Spleen (tissue), 7 donors: Measurements from ENCODE around the gene KCNH8.

ENCODE experiments used
- POLR2A ChIP-seq, 3 donors: fragments of 450-650 bp; IDR thresholded peaks; one replicate each; pipeline ENCODE4 v1.5.1; 2017; ENCODE audit warnings: antibody characterized with exemption in 3 of 3, mild to moderate bottlenecking in 1 of 3
- POLR2AphosphoS5 ChIP-seq, 3 donors: sonication (generic); formaldehyde crosslinking; IDR thresholded peaks; one replicate each; pipeline ENCODE4 v1.5.1; 2017; ENCODE audit warnings: antibody characterized with exemption in 3 of 3
- TF ChIP-seq, protein P1 (sequence below), 11 experiments: fragments of 200-600 bp in 7 of 11; fragments of 450-650 bp in 4 of 11; sonication (generic) in 4 of 11; IDR thresholded peaks in 8 of 11; conservative IDR thresholded peaks in 3 of 11; 1 replicate in 7 of 11; 2 replicates in 4 of 11; pipeline versions ENCODE4 v1.4.0 to v1.8.0; 2016 to 2021; ENCODE audit warnings: antibody characterized with exemption in 11 of 11, inconsistent platforms in 4 of 11, mild to moderate bottlenecking in 1 of 11
- donor health status: DM: no; HTN: no; CAD: no; lungs with moderate emphysema.
- donor health status: DM: no; HTN: no; CAD: no.
- donor health status: DM: no; HTN: no; CAD: no.

- TF ChIP-seq, protein P1, sequence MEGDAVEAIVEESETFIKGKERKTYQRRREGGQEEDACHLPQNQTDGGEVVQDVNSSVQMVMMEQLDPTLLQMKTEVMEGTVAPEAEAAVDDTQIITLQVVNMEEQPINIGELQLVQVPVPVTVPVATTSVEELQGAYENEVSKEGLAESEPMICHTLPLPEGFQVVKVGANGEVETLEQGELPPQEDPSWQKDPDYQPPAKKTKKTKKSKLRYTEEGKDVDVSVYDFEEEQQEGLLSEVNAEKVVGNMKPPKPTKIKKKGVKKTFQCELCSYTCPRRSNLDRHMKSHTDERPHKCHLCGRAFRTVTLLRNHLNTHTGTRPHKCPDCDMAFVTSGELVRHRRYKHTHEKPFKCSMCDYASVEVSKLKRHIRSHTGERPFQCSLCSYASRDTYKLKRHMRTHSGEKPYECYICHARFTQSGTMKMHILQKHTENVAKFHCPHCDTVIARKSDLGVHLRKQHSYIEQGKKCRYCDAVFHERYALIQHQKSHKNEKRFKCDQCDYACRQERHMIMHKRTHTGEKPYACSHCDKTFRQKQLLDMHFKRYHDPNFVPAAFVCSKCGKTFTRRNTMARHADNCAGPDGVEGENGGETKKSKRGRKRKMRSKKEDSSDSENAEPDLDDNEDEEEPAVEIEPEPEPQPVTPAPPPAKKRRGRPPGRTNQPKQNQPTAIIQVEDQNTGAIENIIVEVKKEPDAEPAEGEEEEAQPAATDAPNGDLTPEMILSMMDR (IDR thresholded peaks at IDR 0.05 in 8 of 11, conservative IDR thresholded peaks at IDR 0.05 in 3 of 11), result no peak
- TF ChIP-seq POLR2A (IDR thresholded peaks at IDR 0.05), result no peak
- no peak for TF ChIP-seq POLR2AphosphoS5 (IDR thresholded peaks at IDR 0.05)
Measured at GRCh38 chr3:19365471-19365870, 217.2 kb downstream of the KCNH8 start.
